Stimulated activated CD4-positive, alpha-beta T cell treated with anti-CD3 and anti-CD28 coated beads, Interleukin-1b, Interleukin-23, amount 100 ng/mL, for 1 hour (primary cell): Measurements from ENCODE around the gene BPGM.
A peak's percentile ranks its signal among the peaks of the same experiment; 100 is the strongest.
"Not testable (repeated sequence)": the region's sequence is repeated elsewhere in the genome, so short reads cannot be mapped to it uniquely, and the experiment has no call there.

ENCODE experiments used
- DNase-seq, 2 donors: peaks; one replicate each; pipeline ENCODE4 v3.0.0-alpha.2; 2020; ENCODE audit warnings: low read depth in 2 of 2

BPGM gene

DNA sequence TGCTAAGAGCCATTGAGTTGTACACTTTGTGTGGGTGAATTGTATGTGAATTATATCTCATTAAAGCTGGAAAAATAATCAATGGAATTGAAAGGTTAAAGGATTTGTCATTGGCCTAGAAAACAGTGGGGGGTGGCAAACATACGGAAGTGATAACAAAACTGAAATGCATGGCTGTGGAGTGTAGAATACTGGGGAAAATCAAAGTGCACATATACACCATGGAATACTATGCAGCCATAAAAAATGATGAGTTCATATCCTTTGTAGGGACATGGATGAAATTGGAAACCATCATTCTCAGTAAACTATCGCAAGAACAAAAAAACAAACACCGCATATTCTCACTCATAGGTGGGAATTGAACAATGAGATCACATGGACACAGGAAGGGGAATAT, 18.4 kb downstream of the BPGM start:
- not testable (repeated sequence) for DNase-seq

- no peak for DNase-seq
Measured at GRCh38 chr7:134667899-134668298, 21.2 kb downstream of the BPGM start.

DNA sequence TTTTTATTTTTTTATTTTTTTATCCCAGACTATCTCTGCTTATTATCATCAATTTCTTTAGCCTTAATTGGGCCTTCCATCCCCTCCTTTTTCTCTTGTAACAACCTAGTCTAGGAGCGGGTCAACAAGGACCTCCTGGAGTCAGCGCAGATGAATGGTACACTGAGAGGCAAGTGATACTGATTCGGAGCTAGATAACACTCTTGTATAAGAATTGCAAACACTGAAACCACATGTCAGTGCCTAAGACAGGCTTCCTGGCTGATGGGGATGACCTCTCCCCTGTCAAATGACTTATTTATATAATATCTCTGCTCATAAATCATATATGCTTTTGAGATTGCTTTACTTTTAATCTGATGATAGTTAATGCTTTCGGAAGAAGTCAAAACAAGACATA, 22.7 kb downstream of the BPGM start:
- DNase-seq, result no peak

DNA sequence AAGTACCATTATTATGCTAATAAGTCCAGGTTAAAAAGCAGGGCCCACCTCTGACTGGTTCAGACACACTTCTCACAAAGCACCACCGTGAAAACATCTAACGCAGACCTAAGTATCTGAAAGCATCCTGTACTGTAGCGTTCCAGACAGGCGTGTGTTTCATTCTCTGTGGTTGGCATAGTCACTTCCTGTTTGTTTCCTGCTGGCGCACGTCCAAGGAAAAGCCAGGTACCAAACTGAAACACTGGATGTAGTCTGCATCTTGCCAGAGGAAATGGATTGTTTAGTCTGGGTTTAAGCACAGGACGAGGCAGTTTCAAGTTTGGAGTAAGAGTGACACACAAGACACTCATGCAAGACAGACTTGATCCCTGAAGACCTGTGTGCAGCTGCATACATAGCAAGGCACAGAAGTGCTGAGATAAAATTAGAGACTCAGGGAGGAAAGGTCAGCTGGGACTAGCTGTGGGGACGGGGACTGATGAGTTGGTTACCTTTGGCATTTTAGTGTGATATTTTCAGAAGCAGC, 23.3 kb downstream of the BPGM start:
- DNase-seq, result peak; percentile 31 to 68

DNA sequence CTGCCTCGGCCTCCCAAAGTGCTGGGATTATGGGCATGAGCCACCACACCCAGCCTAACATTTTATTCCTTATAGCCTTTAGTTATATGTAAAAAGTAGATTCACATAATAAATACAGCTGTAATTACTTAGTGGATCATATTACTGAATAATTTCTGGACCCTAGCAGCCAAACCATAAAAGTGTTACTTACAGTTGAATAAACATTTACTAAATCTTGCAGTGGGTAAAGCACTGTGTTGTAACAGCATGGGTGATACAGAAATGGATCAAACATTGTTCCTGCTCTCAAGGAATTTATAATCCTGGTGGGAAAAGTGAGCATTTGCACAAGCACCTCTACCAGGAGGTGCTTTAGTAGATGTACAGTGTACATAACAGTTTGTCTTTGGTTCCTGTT, 25.0 kb downstream of the BPGM start:
- DNase-seq, result no peak

DNA sequence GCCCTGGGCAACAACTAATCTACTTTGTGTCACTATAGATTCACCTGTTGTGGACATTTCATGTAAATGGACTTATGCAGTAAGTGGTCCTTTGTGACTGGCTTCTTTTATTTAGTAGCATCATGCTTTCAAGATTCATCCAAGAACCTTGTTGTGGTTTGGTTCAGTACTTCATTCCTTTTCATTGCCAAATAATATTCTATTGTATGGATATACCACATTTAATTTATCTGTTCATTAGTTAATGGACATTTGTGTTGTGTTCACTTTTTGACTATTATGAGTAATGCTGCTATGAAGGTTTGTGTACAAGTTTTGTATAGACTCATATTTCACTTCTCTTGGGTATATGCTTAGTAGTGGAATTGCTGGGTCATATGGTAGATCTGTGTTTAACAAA, 27.8 kb downstream of the BPGM start:
- DNase-seq, result no peak

DNA sequence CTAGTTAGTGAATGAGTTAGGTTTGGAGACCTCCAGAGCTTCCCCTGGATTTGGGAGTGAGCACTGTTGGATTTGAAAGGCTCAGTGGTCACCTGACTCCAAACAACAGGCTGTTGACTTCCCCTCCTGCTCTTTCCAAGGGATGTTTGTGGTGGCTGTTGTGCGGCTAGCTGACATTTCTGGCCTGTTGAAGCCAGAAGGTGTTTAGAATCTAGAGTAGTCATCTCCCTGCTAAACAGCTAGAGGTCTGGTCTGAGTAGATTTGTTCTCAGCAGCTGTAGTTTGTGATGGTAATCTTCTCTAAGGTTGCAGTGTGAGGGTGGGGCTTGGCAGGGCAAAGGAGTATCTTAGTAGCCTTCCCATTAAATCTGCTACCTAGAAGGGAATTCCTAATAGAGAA, 30.1 kb downstream of the BPGM start:
- DNase-seq, result no peak

- no peak for DNase-seq
Measured at GRCh38 chr7:134678115-134678514, 31.5 kb downstream of the BPGM start.

GRCh38 chr7:134679006-134679405, 32.4 kb downstream of the BPGM start:
- DNase-seq, result no peak

GRCh38 chr7:134684165-134684564, 37.5 kb downstream of the BPGM start:
- no peak for DNase-seq

- DNase-seq, result no peak
Measured at GRCh38 chr7:134685250-134685649, 38.6 kb downstream of the BPGM start.

GRCh38 chr7:134686786-134687185, 40.1 kb downstream of the BPGM start:
- no peak for DNase-seq

GRCh38 chr7:134689550-134689949, 42.9 kb downstream of the BPGM start:
- not testable (repeated sequence) for DNase-seq

GRCh38 chr7:134690016-134690415, 43.4 kb downstream of the BPGM start:
- no peak for DNase-seq

GRCh38 chr7:134690614-134691504, 44.2 kb downstream of the BPGM start:
- DNase-seq, result no peak

DNA sequence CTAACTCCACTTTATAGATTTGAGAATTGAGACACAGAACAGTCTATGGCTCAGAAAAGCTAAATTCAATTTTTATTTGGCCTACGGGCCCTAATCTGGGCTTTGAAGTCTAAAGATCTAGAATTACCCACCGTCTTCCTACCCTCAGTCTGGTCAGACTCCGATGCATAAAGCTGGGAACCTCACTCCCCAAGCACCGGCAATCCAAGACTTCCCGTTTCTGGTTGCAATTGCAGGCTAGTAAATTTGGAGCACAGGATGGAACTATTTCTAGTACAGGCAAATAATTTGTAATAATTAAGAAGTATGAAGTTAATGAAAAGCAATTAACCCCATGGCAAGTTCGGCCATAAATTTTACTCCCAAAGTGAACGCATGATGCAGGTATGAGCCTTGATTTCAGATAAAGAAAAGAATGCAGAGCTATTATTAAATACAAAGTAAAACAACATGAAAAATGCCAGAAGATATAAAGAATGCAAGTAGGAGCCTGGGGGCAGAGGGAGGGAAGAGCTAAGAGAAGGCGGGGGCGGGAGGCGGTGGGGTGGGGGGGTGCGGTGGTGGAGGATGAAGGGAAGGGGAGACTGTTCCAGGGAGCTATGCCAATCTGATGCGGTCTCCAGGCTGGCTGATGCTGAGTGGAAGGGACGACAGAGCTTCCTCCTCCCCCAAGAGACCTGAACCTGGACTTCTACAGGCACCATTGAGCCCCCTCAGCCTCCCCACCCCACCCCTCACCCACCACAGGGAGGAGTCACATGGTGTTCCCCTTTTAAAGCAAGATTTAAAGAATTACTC, 45.1 kb downstream of the BPGM start:
- DNase-seq, result no peak

DNA sequence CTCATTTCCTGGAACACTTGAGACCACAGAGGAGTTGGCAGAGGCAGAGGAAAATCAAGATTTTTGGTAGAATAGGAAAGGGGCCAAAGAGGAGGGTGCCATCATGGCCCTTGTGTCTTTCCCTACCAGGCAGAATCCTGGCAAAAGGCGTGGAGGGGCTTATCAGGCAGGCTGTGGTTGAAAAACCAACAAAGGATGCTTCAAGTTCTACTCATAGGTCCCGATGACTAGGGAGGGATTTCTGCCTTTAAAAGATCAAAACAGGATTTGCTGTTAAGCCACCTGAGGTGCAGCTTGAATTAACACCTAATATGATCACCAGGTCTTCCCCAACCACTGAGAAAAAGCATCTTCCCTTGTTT, 45.7 kb downstream of the BPGM start:
- DNase-seq, result no peak

DNA sequence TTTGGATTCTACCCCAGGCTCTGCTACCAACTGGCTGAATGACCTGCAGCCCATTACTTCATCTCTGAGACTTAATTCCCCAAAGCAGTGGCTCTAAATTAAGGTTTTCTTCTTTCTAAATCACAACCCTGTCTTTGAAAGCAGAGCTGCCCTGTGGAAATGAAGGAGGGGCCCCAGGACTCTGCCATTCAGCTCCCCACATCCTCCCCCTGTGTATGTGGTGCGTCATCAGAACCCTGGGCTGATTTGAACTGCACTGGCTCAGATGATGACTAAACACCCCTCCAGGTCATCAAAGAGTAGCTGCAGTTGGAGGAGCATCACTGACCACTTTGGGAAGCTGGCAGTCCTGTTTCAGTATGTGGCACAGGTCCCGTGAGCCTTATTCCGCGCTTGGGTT, 46.6 kb downstream of the BPGM start:
- no peak for DNase-seq

- no peak for DNase-seq
Measured at GRCh38 chr7:134694299-134694698, 47.6 kb downstream of the BPGM start.

DNA sequence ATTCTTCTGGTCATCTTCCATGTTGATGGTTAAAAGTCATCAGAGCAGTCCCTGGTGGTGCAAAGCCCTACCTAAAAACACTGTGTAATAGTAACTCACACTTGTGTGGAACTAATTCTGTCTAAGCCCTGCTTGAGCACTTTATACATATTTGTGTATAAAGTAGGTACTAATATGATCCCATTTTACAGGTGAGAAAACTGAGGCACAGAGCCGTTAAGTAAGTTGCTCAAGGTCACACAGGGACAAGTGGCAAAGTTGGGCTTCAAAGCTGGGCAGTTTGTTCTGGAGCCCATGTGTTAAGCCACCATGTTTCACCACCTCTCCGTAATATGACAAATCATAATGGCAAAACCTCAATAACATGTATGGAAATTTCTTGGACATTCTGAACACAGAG, 48.1 kb downstream of the BPGM start:
- DNase-seq, result no peak

DNA sequence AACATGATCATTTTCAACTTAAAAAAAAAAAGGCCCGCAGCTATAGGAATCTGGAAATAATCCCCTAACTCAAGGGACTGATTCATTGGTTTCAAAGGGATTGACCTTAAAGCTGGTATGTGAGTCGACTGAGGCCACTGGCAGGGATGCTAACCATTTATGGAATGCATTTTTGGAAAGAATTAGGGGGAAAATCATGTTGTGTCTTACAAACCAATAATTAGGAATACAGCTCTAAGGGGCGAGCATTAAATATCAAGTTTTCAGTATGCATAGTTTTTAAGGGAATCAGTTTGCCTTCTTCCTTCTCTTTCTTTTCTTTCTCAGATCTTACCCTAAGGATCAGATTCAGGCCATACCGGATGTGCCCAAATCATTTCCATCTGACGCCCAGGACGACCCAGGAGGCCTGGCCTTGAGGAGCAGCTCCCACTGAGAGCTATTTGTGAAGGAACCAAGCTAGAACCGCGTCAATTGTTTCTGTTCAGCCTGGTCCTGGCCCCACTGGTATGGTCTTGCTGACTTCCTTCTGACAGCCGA, 48.7 kb downstream of the BPGM start:
- DNase-seq, result no peak

DNA sequence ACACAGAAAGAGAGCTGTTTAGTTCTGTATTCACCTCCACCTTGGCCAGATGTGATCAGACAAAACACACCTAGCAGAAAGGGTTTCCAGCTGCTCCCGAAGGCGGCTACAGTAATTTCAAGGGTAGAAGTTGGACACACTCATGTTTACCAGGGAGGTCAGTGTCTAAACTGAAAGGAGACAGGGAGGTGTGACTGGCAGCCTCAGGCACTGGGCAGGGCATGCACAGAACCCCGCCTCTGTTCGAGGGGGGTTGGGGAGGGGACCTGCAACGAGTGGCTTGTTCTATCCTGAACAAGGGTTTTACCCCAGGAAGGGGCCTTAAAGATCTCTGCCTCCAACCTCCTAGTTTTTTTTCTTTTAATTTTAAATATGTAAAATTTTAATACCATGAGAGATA, 49.6 kb downstream of the BPGM start:
- DNase-seq, result no peak
